Epithelial cell of prostate (primary cell): ENCODE data around the gene TMEM237.
A peak's percentile ranks its signal among the peaks of the same experiment; 100 is the strongest.
"Not testable (repeated sequence)": the region's sequence is repeated elsewhere in the genome, so short reads cannot be mapped to it uniquely, and the experiment has no call there.

Experiments
- DNase-seq: peaks from one replicate; pipeline ENCODE4 v3.0.0-alpha.2; 2011; ENCODE audit warnings: low read depth, low spot score
- H3K27ac ChIP-seq: fragments of 450-650 bp; 2 replicates; pipeline ENCODE4 v1.5.1; 2017; ENCODE audit warnings: mild to moderate bottlenecking

TMEM237 gene

GRCh38 chr2:201643216-201643890 lies at the start of gene TMEM237:
Gene TMEM237 (minus strand): TSS chr2:201643503. CDS start chr2:201643400, 103 bp downstream.
- H3K27ac ChIP-seq = peak within 1 kb of the TSS; percentile 76
- no peak for DNase-seq

DNA sequence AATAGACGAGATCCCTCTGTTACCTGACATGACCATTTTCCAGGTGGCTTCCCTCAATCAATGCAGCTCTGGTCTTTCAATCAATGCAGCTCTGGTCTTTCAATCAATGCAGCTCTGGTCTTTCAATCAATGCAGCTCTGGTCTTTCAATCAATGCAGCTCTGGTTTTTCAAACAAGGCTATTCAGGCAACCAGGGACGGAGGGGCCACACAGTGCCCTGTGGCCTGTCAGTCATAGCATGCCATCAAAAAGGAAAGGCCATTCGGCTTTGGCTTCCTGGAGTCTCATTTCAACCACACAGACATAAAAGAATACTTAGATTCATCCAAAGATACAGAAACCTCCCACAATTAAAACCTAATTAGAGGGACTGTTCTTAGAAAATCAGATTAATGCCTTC lies 41.9 kb upstream of the TMEM237 start:
- DNase-seq = no peak
- H3K27ac ChIP-seq = no peak overlapping the region

- H3K27ac ChIP-seq = no peak overlapping the region
- no peak for DNase-seq
Measured at GRCh38 chr2:201680743-201681142, 37.4 kb upstream of the TMEM237 start.

GRCh38 chr2:201678401-201678800 lies 35.1 kb upstream of the TMEM237 start:
- no peak for DNase-seq
- H3K27ac ChIP-seq = no peak overlapping the region

DNA sequence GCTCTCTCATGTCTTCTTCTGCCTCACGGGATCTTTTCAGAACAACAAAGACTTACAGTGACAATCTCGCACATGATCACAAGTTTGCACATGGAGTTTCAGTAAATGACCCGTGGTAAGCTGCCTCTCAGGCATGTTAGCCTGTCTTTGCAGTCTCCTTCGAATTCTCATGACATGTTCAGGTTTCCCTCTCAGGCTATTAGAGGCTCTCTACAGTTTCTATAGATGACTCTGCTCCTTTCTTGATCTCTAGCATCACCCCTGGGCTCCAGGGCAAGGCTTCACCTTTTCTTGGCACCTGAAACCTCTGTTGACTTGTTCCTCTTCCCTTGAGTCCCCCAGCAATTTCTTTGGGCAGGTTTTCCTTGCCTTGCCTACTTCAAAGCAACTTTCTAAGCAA lies 32.2 kb upstream of the TMEM237 start:
- DNase-seq = no peak
- H3K27ac ChIP-seq = no peak overlapping the region

DNA sequence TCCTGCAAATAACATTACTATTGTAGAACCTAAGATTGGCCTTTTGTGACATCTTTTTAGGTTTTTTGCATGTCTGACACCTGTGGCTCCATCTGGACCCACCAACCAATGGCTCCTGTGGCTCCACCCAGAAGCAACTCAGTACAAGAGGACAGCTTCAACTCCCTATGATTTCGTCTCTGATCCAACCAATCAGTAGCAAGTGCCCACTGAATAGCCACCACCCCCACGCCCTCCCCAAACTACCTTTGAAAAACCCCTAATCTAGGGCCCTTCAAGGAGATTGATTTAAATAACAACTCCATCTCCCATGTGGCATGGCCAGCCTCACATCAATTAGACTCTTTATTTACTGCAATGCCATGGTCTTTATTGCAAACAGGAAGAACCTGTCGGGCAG lies 31.5 kb upstream of the TMEM237 start:
- no peak for DNase-seq
- H3K27ac ChIP-seq = no peak overlapping the region

DNA sequence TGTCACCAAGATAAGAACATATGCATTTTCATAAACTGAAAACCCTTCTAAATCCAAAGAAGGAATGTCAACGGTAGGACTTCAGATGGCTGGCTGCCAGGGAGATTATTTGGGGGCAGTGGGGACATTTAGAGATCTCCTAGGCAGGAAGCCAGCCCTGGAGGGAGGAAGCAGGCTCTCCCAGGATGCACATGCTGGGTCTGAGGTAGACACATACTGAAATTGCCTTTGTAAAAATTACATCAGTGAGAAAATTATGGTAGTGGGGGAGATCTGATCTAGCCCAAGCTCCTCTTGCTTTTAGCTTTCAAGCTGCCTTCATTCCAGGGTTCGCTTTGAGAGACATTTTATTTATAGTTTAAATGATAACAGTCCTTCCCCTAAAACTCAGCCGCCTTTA lies 31.0 kb upstream of the TMEM237 start:
- no peak overlapping the region for H3K27ac ChIP-seq
- DNase-seq = no peak

DNA sequence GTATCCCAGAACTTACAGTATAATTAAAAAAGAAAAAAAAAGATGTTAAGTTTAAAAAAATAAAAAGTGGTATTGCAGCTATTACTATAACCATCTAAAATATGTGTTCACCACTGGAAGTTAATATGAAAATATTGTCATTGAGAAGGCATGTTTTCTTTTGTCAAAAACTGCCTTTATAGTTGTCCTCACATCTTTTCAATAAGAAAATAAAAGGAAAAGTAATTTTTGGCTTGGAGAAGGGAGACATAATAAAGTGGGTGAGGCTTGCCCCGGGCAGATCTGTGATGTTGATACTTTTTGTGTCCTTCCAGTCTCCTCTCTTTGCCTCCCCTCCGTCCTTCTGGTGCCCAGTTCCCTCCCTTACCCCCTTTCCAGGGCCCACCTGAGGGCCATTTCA lies 30.2 kb upstream of the TMEM237 start:
- DNase-seq = no peak
- no peak overlapping the region for H3K27ac ChIP-seq

DNA sequence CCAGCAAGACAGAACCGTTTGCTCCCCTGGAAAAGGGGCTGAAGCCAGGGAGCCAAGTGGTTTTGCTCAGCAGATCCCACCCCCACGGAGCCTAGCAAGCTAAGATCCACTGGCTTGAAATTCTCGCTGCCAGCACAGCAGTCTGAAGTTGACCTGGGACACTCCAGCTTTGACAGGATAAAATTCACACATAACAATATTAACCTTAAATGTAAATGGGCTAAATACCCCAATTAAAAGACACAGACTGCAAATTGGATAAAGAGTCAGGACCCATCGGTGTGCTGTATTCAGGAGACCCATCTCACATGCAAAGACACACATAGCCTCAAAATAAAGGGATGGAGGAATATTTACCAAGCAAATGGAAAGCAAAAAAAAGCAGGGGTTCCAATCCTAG lies 27.9 kb upstream of the TMEM237 start:
- not testable (repeated sequence) for H3K27ac ChIP-seq, DNase-seq

DNA sequence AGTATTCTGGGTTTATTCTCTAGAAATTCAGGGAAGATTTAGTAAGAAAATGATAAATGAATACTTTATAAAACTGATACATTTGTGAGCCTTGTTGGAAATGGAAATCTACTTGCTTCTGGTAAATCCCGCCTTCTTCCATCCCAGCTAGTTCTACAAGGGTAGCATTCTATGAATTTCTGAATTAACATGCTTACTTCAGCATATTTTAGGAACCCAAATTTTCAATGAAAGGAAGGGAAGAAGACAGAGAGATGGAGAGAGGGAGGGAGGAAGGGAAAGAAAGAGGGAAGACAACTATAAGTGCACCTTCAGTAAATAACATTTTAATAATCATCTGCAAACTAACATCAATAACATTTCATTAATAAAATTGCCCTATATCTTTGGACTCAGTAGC lies 26.6 kb upstream of the TMEM237 start:
- DNase-seq = no peak

DNA sequence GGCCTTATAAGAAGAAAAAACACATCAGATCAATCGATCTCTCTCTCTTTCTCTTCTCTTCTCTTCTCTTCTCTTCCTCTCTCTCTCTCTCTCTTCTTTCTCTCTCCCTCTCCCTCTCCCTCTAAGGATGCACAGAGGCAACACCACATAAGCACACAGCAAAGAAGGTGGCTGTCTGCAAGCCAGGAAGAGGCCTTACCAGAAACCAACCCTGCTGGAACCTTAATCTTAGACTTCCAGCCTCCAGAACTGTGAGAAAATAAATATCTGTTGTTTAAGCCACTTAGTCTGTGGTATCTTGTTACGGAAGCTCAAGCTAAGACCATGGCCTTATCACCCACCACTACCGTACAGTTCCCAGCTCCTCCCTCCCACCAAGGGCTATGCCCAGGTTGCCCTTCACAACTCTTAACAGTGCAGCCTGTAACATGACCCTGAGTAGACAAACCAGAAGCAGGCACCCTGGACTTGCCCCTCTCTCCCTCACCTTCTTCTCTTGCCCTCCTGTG lies 25.2 kb upstream of the TMEM237 start:
- no peak for DNase-seq

More for the DNA sequence above, 26.6 kb upstream of the TMEM237 start:
- H3K27ac ChIP-seq = no peak overlapping the region

GRCh38 chr2:201664334-201664733 lies 21.0 kb upstream of the TMEM237 start:
- DNase-seq = no peak
- no peak overlapping the region for H3K27ac ChIP-seq

More for the DNA sequence above, 25.2 kb upstream of the TMEM237 start:
- H3K27ac ChIP-seq = no peak overlapping the region

DNA sequence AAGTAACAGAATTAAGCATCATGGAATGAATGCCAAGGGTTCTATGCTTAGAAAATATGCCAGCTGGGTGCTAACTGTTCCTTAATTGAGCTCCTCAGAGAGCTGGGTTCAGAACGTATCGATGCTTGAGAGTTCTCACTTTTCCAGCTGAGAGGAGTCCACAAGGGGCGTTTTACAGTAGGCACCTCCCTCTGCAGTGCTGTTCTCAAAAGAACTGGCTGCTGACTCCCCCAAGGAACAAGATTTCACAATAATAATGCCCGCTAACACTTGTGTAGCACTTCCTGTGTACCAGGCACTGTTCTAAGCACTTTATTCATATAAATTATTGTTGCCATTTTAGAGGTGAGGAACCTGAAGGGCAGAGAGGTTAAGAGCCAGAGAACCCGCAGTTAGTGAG lies 18.1 kb upstream of the TMEM237 start:
- DNase-seq = no peak
- H3K27ac ChIP-seq = no peak overlapping the region

GRCh38 chr2:201660293-201660895 lies 17.1 kb upstream of the TMEM237 start:
- H3K27ac ChIP-seq = no peak overlapping the region
- DNase-seq = no peak

- H3K27ac ChIP-seq = no peak overlapping the region
- DNase-seq = no peak
Measured at GRCh38 chr2:201656740-201657139, 13.4 kb upstream of the TMEM237 start.

GRCh38 chr2:201656102-201656501 lies 12.8 kb upstream of the TMEM237 start:
- H3K27ac ChIP-seq = no peak overlapping the region
- DNase-seq = no peak

DNA sequence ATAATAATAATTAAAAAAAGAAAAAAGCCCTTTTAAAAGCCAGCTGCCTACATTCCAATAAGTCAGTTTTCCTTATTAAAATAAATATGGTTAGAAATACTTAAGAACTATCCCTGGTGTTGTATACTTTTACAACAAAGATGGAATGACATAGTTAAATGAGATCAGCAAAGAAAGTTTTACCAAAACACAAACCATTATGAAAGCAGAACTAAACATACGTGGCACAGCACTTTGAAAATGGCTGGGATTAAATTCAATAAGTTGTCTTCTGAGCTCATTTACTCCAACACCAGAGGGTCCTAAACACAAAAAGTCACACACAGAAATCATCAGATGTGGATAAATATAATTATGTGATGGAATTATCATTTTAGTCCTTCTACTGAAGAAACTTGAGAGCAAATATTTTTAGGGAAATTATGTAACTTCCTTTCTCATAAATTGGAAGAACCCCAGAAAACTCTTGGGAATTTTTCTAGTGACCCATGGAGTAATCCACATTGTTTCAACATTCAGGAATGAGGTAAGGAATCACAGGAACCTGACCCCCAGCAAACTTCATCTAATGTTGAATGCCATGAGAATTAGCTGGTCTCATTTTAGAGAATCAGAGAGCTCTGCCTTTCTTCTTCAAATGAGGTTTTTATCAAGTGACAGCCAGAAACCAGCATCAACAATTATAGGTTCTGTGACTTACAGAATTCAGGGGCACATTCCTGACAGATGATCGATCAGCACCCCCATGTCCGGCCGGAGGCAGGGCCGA lies 11.5 kb upstream of the TMEM237 start:
- no peak overlapping the region for H3K27ac ChIP-seq
- no peak for DNase-seq

- DNase-seq = no peak
- H3K27ac ChIP-seq = no peak overlapping the region
Measured at GRCh38 chr2:201653221-201653620, 9.9 kb upstream of the TMEM237 start.

GRCh38 chr2:201649442-201649841 lies 6.1 kb upstream of the TMEM237 start:
- H3K27ac ChIP-seq = no peak overlapping the region
- no peak for DNase-seq

DNA sequence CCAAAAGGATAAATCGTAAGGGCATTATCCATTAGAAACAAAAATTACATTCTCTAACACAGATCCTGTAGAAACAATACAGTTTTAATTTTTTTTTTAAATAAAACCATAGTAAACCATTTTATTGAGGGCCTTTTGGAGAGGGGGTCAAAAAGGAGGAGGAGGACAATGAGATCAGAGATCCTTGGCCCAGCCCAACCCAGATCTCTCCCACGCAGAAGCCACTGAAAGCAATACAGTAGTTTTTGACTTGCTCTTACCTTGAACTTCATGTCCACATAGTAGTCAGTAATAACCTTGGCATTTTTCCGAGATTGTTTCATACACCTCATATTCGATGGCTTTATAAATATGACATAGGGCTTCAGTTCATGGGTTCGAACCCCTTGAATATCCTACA lies 4.1 kb upstream of the TMEM237 start:
- no peak for DNase-seq
- H3K27ac ChIP-seq = no peak overlapping the region

DNA sequence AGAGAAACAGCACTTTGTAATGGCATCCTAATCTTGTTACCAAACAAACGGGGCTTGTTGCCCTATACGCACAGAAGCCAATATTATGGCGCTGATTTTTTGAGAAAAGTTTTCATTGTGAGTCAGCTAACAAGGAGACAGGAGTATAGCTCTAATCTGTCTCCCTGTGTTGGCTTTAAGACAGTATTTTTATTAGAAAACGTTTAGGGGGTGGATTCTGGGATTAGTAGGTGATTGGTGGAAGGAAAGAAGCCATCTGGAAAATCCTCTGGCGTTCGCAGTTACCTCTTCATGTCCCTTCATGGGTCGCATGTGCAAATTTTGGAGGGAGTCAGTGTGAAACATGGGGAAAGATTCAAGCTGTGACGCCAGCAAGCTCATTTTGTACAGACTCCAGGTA lies 698 bp upstream of the TMEM237 start:
- no peak for DNase-seq
- H3K27ac ChIP-seq = peak overlapping the region; percentile 76
